ENCODE results near the gene NOTCH1.

The NOTCH1 gene

GRCh38 chr9:136511670-136512592 is 33.9 kb downstream of the NOTCH1 start:
- no peak overlapping the region for H3K27ac ChIP-seq
- no peak for TF ChIP-seq CTCF (conservative IDR thresholded peaks at IDR 0.05)

GRCh38 chr9:136511144-136511669 is 34.6 kb downstream of the NOTCH1 start:
- H3K27ac ChIP-seq: no peak overlapping the region
- no peak for TF ChIP-seq CTCF (conservative IDR thresholded peaks at IDR 0.05)

- TF ChIP-seq CTCF (conservative IDR thresholded peaks at IDR 0.05): no peak
- no peak overlapping the region for H3K27ac ChIP-seq
Observed at GRCh38 chr9:136510561-136510960, 35.3 kb downstream of the NOTCH1 start.

- no peak for TF ChIP-seq CTCF (conservative IDR thresholded peaks at IDR 0.05)
- no peak overlapping the region for H3K27ac ChIP-seq
Observed at GRCh38 chr9:136509549-136509948, 36.3 kb downstream of the NOTCH1 start.

- no peak for TF ChIP-seq CTCF (conservative IDR thresholded peaks at IDR 0.05)
- H3K27ac ChIP-seq: no peak overlapping the region
Observed at GRCh38 chr9:136508729-136509500, 36.9 kb downstream of the NOTCH1 start.

- H3K27ac ChIP-seq: no peak overlapping the region
- no peak for TF ChIP-seq CTCF (conservative IDR thresholded peaks at IDR 0.05)
Observed at GRCh38 chr9:136507992-136508375, 37.9 kb downstream of the NOTCH1 start.

Data from VCaP (cell line).